Measurements from ENCODE around the gene CRTC1.

DNA sequence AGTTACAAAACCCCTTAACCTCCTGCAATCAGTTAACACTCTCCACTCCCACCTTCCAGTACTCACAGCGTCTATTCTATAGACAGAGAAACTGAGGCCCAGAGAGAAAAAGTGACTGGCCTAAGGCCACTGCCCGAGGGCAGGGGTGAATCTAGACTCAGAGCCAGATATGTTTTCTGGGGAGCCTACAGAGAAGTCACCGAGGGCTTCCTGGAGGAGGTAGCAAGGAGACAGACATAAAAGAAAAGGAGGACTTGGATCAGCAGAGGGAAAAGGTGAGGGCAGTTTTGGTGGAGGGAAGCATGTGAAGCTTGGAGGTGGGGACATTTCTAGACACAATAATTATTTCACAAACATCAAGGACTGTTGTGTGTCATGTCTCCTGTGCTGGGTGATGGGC is 109.2 kb downstream of the CRTC1 start:
- TF ChIP-seq CBFB (CRISPR knock-in tag; IDR thresholded peaks at IDR 0.05; ENCODE audit: low read depth) (no peak), SMAD3 (CRISPR knock-in tag; IDR thresholded peaks at IDR 0.05; ENCODE audit: borderline replicate concordance) (no peak), ESRRA (CRISPR knock-in tag; IDR thresholded peaks at IDR 0.05; ENCODE audit: borderline replicate concordance) (no peak), ELF4 (CRISPR knock-in tag; IDR thresholded peaks at IDR 0.05; ENCODE audit: low read depth) (no peak), ZNF416 (CRISPR knock-in tag; IDR thresholded peaks at IDR 0.05) (no peak), FOXJ3 (CRISPR knock-in tag; IDR thresholded peaks at IDR 0.05; ENCODE audit: borderline replicate concordance) (no peak)
- TF ChIP-seq, protein P1, sequence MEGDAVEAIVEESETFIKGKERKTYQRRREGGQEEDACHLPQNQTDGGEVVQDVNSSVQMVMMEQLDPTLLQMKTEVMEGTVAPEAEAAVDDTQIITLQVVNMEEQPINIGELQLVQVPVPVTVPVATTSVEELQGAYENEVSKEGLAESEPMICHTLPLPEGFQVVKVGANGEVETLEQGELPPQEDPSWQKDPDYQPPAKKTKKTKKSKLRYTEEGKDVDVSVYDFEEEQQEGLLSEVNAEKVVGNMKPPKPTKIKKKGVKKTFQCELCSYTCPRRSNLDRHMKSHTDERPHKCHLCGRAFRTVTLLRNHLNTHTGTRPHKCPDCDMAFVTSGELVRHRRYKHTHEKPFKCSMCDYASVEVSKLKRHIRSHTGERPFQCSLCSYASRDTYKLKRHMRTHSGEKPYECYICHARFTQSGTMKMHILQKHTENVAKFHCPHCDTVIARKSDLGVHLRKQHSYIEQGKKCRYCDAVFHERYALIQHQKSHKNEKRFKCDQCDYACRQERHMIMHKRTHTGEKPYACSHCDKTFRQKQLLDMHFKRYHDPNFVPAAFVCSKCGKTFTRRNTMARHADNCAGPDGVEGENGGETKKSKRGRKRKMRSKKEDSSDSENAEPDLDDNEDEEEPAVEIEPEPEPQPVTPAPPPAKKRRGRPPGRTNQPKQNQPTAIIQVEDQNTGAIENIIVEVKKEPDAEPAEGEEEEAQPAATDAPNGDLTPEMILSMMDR (IDR thresholded peaks at IDR 0.05) = no peak
- TF ChIP-seq, protein P2, sequence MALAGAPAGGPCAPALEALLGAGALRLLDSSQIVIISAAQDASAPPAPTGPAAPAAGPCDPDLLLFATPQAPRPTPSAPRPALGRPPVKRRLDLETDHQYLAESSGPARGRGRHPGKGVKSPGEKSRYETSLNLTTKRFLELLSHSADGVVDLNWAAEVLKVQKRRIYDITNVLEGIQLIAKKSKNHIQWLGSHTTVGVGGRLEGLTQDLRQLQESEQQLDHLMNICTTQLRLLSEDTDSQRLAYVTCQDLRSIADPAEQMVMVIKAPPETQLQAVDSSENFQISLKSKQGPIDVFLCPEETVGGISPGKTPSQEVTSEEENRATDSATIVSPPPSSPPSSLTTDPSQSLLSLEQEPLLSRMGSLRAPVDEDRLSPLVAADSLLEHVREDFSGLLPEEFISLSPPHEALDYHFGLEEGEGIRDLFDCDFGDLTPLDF (CRISPR knock-in tag; IDR thresholded peaks at IDR 0.05) = no peak
- TF ChIP-seq, protein P3, sequence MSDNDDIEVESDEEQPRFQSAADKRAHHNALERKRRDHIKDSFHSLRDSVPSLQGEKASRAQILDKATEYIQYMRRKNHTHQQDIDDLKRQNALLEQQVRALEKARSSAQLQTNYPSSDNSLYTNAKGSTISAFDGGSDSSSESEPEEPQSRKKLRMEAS (CRISPR knock-in tag; IDR thresholded peaks at IDR 0.05) = no peak
- TF ChIP-seq, protein P4, sequence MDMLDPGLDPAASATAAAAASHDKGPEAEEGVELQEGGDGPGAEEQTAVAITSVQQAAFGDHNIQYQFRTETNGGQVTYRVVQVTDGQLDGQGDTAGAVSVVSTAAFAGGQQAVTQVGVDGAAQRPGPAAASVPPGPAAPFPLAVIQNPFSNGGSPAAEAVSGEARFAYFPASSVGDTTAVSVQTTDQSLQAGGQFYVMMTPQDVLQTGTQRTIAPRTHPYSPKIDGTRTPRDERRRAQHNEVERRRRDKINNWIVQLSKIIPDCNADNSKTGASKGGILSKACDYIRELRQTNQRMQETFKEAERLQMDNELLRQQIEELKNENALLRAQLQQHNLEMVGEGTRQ (CRISPR knock-in tag; IDR thresholded peaks at IDR 0.05) = no peak
- TF ChIP-seq, protein P5, sequence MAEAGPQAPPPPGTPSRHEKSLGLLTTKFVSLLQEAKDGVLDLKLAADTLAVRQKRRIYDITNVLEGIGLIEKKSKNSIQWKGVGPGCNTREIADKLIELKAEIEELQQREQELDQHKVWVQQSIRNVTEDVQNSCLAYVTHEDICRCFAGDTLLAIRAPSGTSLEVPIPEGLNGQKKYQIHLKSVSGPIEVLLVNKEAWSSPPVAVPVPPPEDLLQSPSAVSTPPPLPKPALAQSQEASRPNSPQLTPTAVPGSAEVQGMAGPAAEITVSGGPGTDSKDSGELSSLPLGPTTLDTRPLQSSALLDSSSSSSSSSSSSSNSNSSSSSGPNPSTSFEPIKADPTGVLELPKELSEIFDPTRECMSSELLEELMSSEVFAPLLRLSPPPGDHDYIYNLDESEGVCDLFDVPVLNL (CRISPR knock-in tag; IDR thresholded peaks at IDR 0.05; ENCODE audit: borderline replicate concordance, low read depth) = no peak
- TF ChIP-seq, protein P6, sequence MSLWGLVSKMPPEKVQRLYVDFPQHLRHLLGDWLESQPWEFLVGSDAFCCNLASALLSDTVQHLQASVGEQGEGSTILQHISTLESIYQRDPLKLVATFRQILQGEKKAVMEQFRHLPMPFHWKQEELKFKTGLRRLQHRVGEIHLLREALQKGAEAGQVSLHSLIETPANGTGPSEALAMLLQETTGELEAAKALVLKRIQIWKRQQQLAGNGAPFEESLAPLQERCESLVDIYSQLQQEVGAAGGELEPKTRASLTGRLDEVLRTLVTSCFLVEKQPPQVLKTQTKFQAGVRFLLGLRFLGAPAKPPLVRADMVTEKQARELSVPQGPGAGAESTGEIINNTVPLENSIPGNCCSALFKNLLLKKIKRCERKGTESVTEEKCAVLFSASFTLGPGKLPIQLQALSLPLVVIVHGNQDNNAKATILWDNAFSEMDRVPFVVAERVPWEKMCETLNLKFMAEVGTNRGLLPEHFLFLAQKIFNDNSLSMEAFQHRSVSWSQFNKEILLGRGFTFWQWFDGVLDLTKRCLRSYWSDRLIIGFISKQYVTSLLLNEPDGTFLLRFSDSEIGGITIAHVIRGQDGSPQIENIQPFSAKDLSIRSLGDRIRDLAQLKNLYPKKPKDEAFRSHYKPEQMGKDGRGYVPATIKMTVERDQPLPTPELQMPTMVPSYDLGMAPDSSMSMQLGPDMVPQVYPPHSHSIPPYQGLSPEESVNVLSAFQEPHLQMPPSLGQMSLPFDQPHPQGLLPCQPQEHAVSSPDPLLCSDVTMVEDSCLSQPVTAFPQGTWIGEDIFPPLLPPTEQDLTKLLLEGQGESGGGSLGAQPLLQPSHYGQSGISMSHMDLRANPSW (CRISPR knock-in tag; conservative IDR thresholded peaks at IDR 0.05; ENCODE audit: low read depth) = no peak
